ENCODE data around the gene DAGLA. TPM values are rescaled to one million over a fixed set of nuclear protein-coding genes. Genes with fewer than 3 reads are reported as not detected.
A peak's percentile ranks its signal among the peaks of the same experiment; 100 is the strongest.

The DAGLA gene
- total and polyA plus RNA-seq, 2 donors (not counting 3 experiments of a cell fraction or from before 2014, with no cell fraction given) = 2.5 to 4.7 TPM

- Histone ChIP-seq H4K20me1 (replicated peaks; ENCODE audit: control insufficient read depth, extremely low read depth, insufficient read depth, low read length) (no peaks in the 10 kb centered on the region), H3K9me1 (replicated peaks; ENCODE audit: control insufficient read depth, extremely low read depth, insufficient read depth, low read length) (no peaks in the 10 kb centered on the region), H3K9ac (replicated peaks; ENCODE audit: extremely low read depth, insufficient read depth, low read length) (no peak overlapping the region), H3K4me2 (ENCODE audit: insufficient read depth, low read length) (no peak overlapping the region), H3K36me3 (ENCODE audit: control insufficient read depth in 2 of 2, extremely low read depth in 1 of 2, insufficient read depth in 2 of 2, low read length in 2 of 2) (no peaks in the 10 kb centered on the region), H3K4me3 (replicated peaks in 1 of 3; ENCODE audit: insufficient read depth in 1 of 3, low read depth in 1 of 3, low read length in 3 of 3) (no peak overlapping the region), H3K27me3 (ENCODE audit: control insufficient read depth in 2 of 2, insufficient read depth in 2 of 2, low read length in 2 of 2) (no peaks in the 10 kb centered on the region), H2AFZ (ENCODE audit: low read depth, low read length) (no peak overlapping the region), H3K27ac (ENCODE audit: insufficient read depth, low read depth, low read length) (no peak overlapping the region), H3K9me3 (replicated peaks; ENCODE audit: control insufficient read depth, insufficient read depth, low read length) (no peaks in the 10 kb centered on the region), H3K79me2 (ENCODE audit: control insufficient read depth, insufficient read depth, low read length) (no peaks in the 10 kb centered on the region), H3K4me1 (ENCODE audit: control insufficient read depth, extremely low read depth, insufficient read depth, low read length) (peaks cover 2% of the 10 kb centered on the region)
- CTCF ChIA-PET = interaction anchor here (0.9 to 1.1 kb wide), 2 partner anchors 13 to 22 kb away, joined by 3 read pairs; no protein-coding TSS in a partner anchor
- DNase-seq (ENCODE audit: low read depth, low spot score) (peak; percentile 19), FAIRE-seq (peak; percentile 24)
- dilution Hi-C loops (cut with MboI; ENCODE audit: extremely low pct_ligation_motif_present, low sequenced_read_pairs) (no loop called here), intact Hi-C loops (cut with micrococcal nuclease) (no loop called here)
- POLR2A ChIA-PET = no interaction called here
- TF ChIP-seq EZH2 (IDR thresholded peaks at IDR 0.05; ENCODE audit: borderline replicate concordance, low read depth, low read length, severe bottlenecking) (no peak), CTCF (IDR thresholded peaks at IDR 0.05; ENCODE audit: extremely low read depth in 1 of 2, insufficient read depth in 1 of 2, low read depth in 1 of 2, low read length in 2 of 2) (peak; percentile 15 to 55)
- no TSS peak for BruUV-seq (replicated peaks)
Observed at GRCh38 chr11:61701242-61701886, 21.2 kb downstream of the DAGLA start.

- Histone ChIP-seq H3K27ac (ENCODE audit: insufficient read depth, low read depth, low read length) (no peak overlapping the region), H3K27me3 (ENCODE audit: control insufficient read depth in 2 of 2, insufficient read depth in 2 of 2, low read length in 2 of 2) (no peaks in the 10 kb centered on the region), H4K20me1 (replicated peaks; ENCODE audit: control insufficient read depth, extremely low read depth, insufficient read depth, low read length) (no peaks in the 10 kb centered on the region), H2AFZ (ENCODE audit: low read depth, low read length) (no peak overlapping the region), H3K4me2 (ENCODE audit: insufficient read depth, low read length) (no peak overlapping the region), H3K4me1 (ENCODE audit: control insufficient read depth, extremely low read depth, insufficient read depth, low read length) (peaks cover 2% of the 10 kb centered on the region), H3K9me1 (replicated peaks; ENCODE audit: control insufficient read depth, extremely low read depth, insufficient read depth, low read length) (no peaks in the 10 kb centered on the region), H3K4me3 (replicated peaks in 1 of 3; ENCODE audit: insufficient read depth in 1 of 3, low read depth in 1 of 3, low read length in 3 of 3) (no peak overlapping the region), H3K9ac (replicated peaks; ENCODE audit: extremely low read depth, insufficient read depth, low read length) (no peak overlapping the region), H3K9me3 (replicated peaks; ENCODE audit: control insufficient read depth, insufficient read depth, low read length) (no peaks in the 10 kb centered on the region), H3K79me2 (ENCODE audit: control insufficient read depth, insufficient read depth, low read length) (no peaks in the 10 kb centered on the region), H3K36me3 (ENCODE audit: control insufficient read depth in 2 of 2, extremely low read depth in 1 of 2, insufficient read depth in 2 of 2, low read length in 2 of 2) (no peaks in the 10 kb centered on the region)
- BruUV-seq (replicated peaks) = no TSS peak
- ChIA-PET CTCF (interaction anchor here (1.2 kb wide), 1 partner anchor 31 kb away, joined by 5 read pairs; no protein-coding TSS in a partner anchor), POLR2A (no interaction called here)
- DNase-seq (ENCODE audit: low read depth, low spot score) (no peak), FAIRE-seq (no peak)
- TF ChIP-seq EZH2 (IDR thresholded peaks at IDR 0.05; ENCODE audit: borderline replicate concordance, low read depth, low read length, severe bottlenecking) = no peak
- TF ChIP-seq JUN (IDR thresholded peaks at IDR 0.05; ENCODE audit: borderline replicate concordance, insufficient read depth, insufficient read length, low read depth) = no peak
- TF ChIP-seq FOS (IDR thresholded peaks at IDR 0.05; ENCODE audit: borderline replicate concordance, insufficient read depth, low read length) = no peak
- dilution Hi-C loops (cut with MboI; ENCODE audit: extremely low pct_ligation_motif_present, low sequenced_read_pairs) (no loop called here), intact Hi-C loops (cut with micrococcal nuclease) (no loop called here)
Observed at GRCh38 chr11:61702701-61703312, 22.6 kb downstream of the DAGLA start.

All from endothelial cell of umbilical vein (primary cell).